ENCODE data around the gene IL11.

DNA sequence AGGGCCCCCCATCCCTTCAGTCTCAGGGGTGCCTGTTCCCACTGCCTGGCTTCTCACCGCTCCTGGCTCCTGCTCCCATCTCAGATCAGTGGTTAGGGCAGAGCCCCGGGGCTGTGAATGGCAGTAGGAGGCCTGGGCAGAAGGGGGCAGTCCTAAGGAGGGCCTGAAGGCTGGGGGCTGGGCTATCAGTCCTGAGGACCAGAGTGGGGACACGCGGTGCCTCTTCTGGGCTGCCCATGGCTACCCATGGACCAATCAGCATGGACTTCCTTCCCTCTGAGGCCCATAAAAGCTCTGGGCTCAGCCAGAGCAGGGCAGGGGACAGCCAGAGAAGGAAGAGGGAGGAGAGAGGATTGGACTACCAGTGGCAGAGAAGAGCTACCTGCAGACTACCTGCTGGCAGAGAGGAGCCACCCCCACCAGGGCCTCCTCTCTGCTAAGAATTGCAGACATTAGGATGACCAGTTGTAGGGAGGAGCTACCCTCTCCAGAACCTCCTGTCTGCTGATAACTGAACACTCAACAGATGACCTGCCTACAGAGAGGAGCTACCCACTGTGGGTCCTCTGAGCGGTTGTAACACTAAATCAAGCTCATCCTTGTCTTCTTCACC, 49.5 kb upstream of the IL11 start:
- TF ChIP-seq CTCF (IDR thresholded peaks at IDR 0.05) (no peak), EP300 (IDR thresholded peaks at IDR 0.05) (no peak), POLR2A (IDR thresholded peaks at IDR 0.05) (no peak)

Measured in tibial nerve (tissue), 4 donors.